Body of pancreas (tissue), 4 donors: Measurements from ENCODE around the gene KRTAP5-11. TPM values are rescaled to one million over a fixed set of nuclear protein-coding genes. Genes with fewer than 3 reads are reported as not detected.

Experiments used
- ATAC-seq: fragments of 150-250 bp; one replicate; pipeline ENCODE4 v1.9.1; 2016
- DNase-seq, 4 donors: peaks; one replicate each; pipeline ENCODE4 v3.0.0-alpha.2; 2019
- H3K27ac ChIP-seq, 4 donors: fragments of 200-600 bp; sonication (generic); 1 replicate in 3 of 4; 2 replicates in 1 of 4; pipeline versions ENCODE4 v1.5.1 to v1.6.1; 2016 to 2019; ENCODE audit warnings: mild to moderate bottlenecking in 1 of 4, mixed read lengths in 1 of 4, moderate library complexity in 1 of 4
- H3K27me3 ChIP-seq, 2 donors: fragments of 200-600 bp; sonication (generic); one replicate each; pipeline ENCODE4 v1.6.0; 2016; ENCODE audit warnings: mild to moderate bottlenecking in 1 of 2
- H3K36me3 ChIP-seq, 2 donors: fragments of 200-600 bp; sonication (generic); replicated peaks in 1 of 2; 2 replicates each; pipeline ENCODE4 v1.5.1; 2016; ENCODE audit warnings: low read depth in 2 of 2; ENCODE audit not compliant: insufficient read depth in 1 of 2
- H3K4me1 ChIP-seq: fragments of 200-600 bp; sonication (generic); one replicate; pipeline ENCODE4 v1.6.0; 2016
- H3K4me3 ChIP-seq, 2 donors: fragments of 200-600 bp; sonication (generic); 1 replicate in 1 of 2; 2 replicates in 1 of 2; pipeline ENCODE4 v1.5.1; 2016 to 2019
- H3K9me3 ChIP-seq, 3 donors: fragments of 200-600 bp; sonication (generic); 1 replicate in 2 of 3; 2 replicates in 1 of 3; pipeline ENCODE4 v1.5.1; 2016
- POLR2A ChIP-seq, 3 donors: fragments of 450-650 bp; IDR thresholded peaks; one replicate each; pipeline ENCODE4 v1.6.1; 2016; ENCODE audit warnings: antibody characterized with exemption in 3 of 3, mild to moderate bottlenecking in 2 of 3
- WGBS, 2 donors: methylation state at CpG; one replicate each; pipeline ENCODE4 v1.1.5; 2017; 5-methylcytosine and 5-hydroxymethylcytosine counted together
- intact Hi-C: fragments of 100-400 bp; cut with DNase I; formaldehyde crosslinking; loops from one replicate; pipeline ENCODE4 v1.15.1; 2023
- total RNA-seq, 2 donors: library from RNA; depleted of rRNA; stranded (reverse); fragments of >200 nt; gene quantifications; one replicate each; pipeline ENCODE4 v1.1.0, GENCODE V29; 2016
- TF ChIP-seq, protein P1 (sequence below), 7 experiments: fragments of 450-650 bp in 4 of 7; fragments of 200-600 bp in 3 of 7; sonication (generic) in 3 of 7; IDR thresholded peaks; one replicate each; pipeline ENCODE4 v1.5.1; 2016 to 2019; ENCODE audit warnings: antibody characterized with exemption in 7 of 7

KRTAP5-11 gene
- total RNA-seq, 2 donors from 2014 or later: not detected

- Histone ChIP-seq H3K4me1 (no peaks in the 10 kb centered on the region), H3K36me3 (no peaks in the 10 kb centered on the region), H3K4me3 (no peak overlapping the region), H3K9me3 (no peaks in the 10 kb centered on the region), H3K27ac (no peak overlapping the region), H3K27me3 (no peaks in the 10 kb centered on the region)
- DNase-seq (no peak), ATAC-seq (no peak)
- no peak for TF ChIP-seq POLR2A (IDR thresholded peaks at IDR 0.05)
- TF ChIP-seq, protein P1, sequence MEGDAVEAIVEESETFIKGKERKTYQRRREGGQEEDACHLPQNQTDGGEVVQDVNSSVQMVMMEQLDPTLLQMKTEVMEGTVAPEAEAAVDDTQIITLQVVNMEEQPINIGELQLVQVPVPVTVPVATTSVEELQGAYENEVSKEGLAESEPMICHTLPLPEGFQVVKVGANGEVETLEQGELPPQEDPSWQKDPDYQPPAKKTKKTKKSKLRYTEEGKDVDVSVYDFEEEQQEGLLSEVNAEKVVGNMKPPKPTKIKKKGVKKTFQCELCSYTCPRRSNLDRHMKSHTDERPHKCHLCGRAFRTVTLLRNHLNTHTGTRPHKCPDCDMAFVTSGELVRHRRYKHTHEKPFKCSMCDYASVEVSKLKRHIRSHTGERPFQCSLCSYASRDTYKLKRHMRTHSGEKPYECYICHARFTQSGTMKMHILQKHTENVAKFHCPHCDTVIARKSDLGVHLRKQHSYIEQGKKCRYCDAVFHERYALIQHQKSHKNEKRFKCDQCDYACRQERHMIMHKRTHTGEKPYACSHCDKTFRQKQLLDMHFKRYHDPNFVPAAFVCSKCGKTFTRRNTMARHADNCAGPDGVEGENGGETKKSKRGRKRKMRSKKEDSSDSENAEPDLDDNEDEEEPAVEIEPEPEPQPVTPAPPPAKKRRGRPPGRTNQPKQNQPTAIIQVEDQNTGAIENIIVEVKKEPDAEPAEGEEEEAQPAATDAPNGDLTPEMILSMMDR (IDR thresholded peaks at IDR 0.05): no peak
- intact Hi-C loops: no loop called here
- WGBS, 2 donors: 87 to 92% methylated on average over 1 of the region's 1 CpG
Measured at GRCh38 chr11:71551711-71552110, 31.0 kb downstream of the KRTAP5-11 start.

DNA sequence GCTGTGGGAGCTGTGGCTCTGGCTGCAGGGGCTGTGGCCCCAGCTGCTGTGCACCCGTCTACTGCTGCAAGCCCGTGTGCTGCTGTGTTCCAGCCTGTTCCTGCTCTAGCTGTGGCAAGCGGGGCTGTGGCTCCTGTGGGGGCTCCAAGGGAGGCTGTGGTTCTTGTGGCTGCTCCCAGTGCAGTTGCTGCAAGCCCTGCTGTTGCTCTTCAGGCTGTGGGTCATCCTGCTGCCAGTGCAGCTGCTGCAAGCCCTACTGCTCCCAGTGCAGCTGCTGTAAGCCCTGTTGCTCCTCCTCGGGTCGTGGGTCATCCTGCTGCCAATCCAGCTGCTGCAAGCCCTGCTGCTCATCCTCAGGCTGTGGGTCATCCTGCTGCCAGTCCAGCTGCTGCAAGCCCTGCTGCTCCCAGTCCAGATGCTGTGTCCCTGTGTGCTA is 33.9 kb downstream of the KRTAP5-11 start:
- WGBS, 2 donors: 77% methylated on average over 5 of the region's 5 CpGs; no CpG with 5 or more reads in 1 of the 2 donors
- no peak for TF ChIP-seq POLR2A (IDR thresholded peaks at IDR 0.05)
- TF ChIP-seq, protein P1 (IDR thresholded peaks at IDR 0.05): no peak
- Histone ChIP-seq H3K4me1 (no peaks in the 10 kb centered on the region), H3K9me3 (no peaks in the 10 kb centered on the region), H3K4me3 (no peak overlapping the region), H3K36me3 (no peaks in the 10 kb centered on the region), H3K27ac (no peak overlapping the region), H3K27me3 (no peaks in the 10 kb centered on the region)
- intact Hi-C loops: no loop called here
- DNase-seq (no peak), ATAC-seq (no peak)

GRCh38 chr11:71548120-71548519 is 34.6 kb downstream of the KRTAP5-11 start, which contains the start of gene KRTAP5-9:
Gene KRTAP5-9 (plus strand): TSS chr11:71548420. CDS start chr11:71548658, 238 bp downstream.
- TF ChIP-seq POLR2A (IDR thresholded peaks at IDR 0.05): no peak
- TF ChIP-seq, protein P1 (IDR thresholded peaks at IDR 0.05): no peak
- intact Hi-C loops: no loop called here
- H3K9me3 ChIP-seq: no peaks in the 10 kb centered on the region
- H3K27ac ChIP-seq: no peak within 1 kb of the TSS
- 77 to 88% methylated on average over 5 of the region's 5 CpGs for WGBS, 2 donors
- H3K27me3 ChIP-seq: no peaks in the 10 kb centered on the region
- no peaks in the 10 kb centered on the region for H3K4me1 ChIP-seq
- H3K36me3 ChIP-seq: no peaks in the 10 kb centered on the region
- ATAC-seq (no peak), DNase-seq (no peak)
- H3K4me3 ChIP-seq: no peak within 1 kb of the TSS

DNA sequence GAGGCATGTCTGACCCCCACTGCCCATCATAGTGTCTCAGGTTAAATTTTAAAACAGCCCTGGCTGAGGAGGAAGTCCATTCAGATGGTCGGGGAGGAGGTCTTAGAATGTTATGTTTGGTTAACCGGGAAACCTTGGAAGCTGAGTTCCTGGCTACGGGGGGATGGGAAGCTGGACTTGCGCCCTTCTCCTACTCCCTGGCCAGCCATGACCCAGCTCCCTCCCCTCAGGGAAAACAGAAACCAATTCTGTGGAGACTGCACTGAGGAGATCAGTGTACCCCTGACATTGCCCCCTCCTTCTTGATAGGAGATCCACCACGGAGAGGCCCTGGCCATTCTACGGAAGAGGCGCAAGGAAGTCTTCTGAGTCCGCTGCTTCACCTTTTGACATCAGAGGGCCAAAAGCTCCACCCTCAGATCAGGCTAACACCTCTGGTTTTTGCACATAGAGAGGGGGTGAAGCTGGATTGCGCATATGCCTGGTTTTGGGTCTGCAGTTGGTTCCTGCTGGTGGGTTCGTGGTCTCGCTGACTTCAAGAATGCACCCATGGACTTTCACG is 37.2 kb downstream of the KRTAP5-11 start:
- ATAC-seq (no peak), DNase-seq (no peak)
- WGBS, 2 donors: 83 to 86% methylated on average over 11 to 12 of the region's 12 CpGs
- no peaks in the 10 kb centered on the region for H3K27me3 ChIP-seq
- H3K4me1 ChIP-seq: no peaks in the 10 kb centered on the region
- H3K27ac ChIP-seq: no peak overlapping the region
- H3K36me3 ChIP-seq: no peaks in the 10 kb centered on the region
- no peaks in the 10 kb centered on the region for H3K9me3 ChIP-seq
- TF ChIP-seq POLR2A (IDR thresholded peaks at IDR 0.05): no peak
- TF ChIP-seq, protein P1 (IDR thresholded peaks at IDR 0.05): no peak
- intact Hi-C loops: no loop called here
- H3K4me3 ChIP-seq: no peak overlapping the region
